SJCRH30 (cell line): ENCODE measurements around the gene NXPE3. TPM values are rescaled to one million over a fixed set of nuclear protein-coding genes. Genes with fewer than 3 reads are reported as not detected.

ENCODE experiments used
- DNase-seq, 2 experiments: peaks; one replicate each; pipeline ENCODE4 v3.0.0-alpha.2; 2015 to 2020
- H3K27ac ChIP-seq: fragments of 250-450 bp; sonication (Bioruptor Pico); 2 replicates; pipeline ENCODE4 v1.5.1; 2020; ENCODE audit warnings: mild to moderate bottlenecking, moderate library complexity
- H3K27me3 ChIP-seq: fragments of 250-450 bp; sonication (Bioruptor Pico); 2 replicates; pipeline ENCODE4 v1.5.1; 2020; ENCODE audit warnings: mild to moderate bottlenecking, moderate library complexity
- H3K36me3 ChIP-seq: fragments of 250-450 bp; sonication (Bioruptor Pico); 2 replicates; pipeline ENCODE4 v1.5.1; 2020; ENCODE audit warnings: mild to moderate bottlenecking, moderate library complexity
- H3K4me1 ChIP-seq: fragments of 250-450 bp; sonication (Bioruptor Pico); 2 replicates; pipeline ENCODE4 v1.5.1; 2020; ENCODE audit warnings: mild to moderate bottlenecking, moderate library complexity
- H3K4me3 ChIP-seq: fragments of 250-450 bp; sonication (Bioruptor Pico); 2 replicates; pipeline ENCODE4 v1.5.1; 2020; ENCODE audit warnings: mild to moderate bottlenecking, moderate library complexity
- H3K9me3 ChIP-seq: fragments of 250-450 bp; sonication (Bioruptor Pico); replicated peaks from 2 replicates; pipeline ENCODE4 v1.5.1; 2020; ENCODE audit warnings: mild to moderate bottlenecking, moderate library complexity
- total RNA-seq: library from RNA; depleted of rRNA; stranded (reverse); fragments of >200 nt; shearing (Covaris generic); gene quantifications from 2 replicates; pipeline ENCODE4 v1.2.3, GENCODE V29; 2014

NXPE3 gene
- total RNA-seq, 1 experiment from 2014 or later = 30.2 TPM

DNA sequence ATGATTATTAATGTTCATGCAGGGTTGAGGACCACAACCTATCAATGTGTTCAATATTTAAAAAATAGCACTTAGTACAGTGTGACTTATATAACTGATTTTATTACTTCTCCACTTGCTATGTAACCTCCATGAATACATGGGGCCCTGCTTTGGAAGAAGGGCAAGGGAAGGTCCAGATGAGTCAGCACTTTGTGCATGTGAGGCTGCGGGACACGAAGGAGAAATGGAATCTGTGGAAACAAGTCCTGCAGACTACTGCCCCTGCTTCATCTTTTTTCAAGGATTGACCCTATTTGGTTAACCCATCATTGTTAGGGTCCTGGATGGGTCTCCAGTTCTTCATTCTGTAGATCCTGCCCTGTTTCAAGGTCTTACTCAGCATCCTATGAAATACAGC lies 1.6 kb downstream of the NXPE3 start:
- peak overlapping the region; percentile 81 for H3K27ac ChIP-seq
- H3K36me3 ChIP-seq = peaks cover 36% of the 10 kb centered on the region
- peak; percentile 50 to 62 for DNase-seq
- H3K9me3 ChIP-seq = no peaks in the 10 kb centered on the region
- peak overlapping the region; percentile 88 for H3K4me3 ChIP-seq
- no peaks in the 10 kb centered on the region for H3K27me3 ChIP-seq
- peaks cover 18% of the 10 kb centered on the region for H3K4me1 ChIP-seq

DNA sequence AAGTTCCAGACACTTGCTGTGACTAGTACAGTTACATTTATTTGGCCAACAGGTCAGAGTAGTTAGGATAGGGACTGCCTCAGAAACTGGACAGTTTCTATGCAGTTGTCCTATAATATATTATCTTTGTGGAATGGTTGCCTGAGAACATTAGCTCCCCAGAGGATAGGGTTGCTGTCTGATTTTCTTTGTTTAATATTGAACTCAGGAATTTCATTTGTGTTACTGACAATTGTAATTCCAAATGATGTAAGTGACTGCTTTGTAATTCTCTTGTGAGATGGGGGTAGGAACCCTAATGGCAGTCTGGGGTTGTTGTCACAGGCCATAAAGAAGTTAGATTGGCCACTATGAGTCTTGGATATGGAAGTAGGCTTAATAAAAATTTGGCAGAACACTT lies 2.2 kb downstream of the NXPE3 start:
- DNase-seq = peak in 1 of 2 experiments; percentile 15
- Histone ChIP-seq H3K4me1 (peaks cover 18% of the 10 kb centered on the region), H3K27ac (peak overlapping the region; percentile 81), H3K27me3 (no peaks in the 10 kb centered on the region), H3K9me3 (no peaks in the 10 kb centered on the region), H3K4me3 (peak overlapping the region; percentile 88), H3K36me3 (peaks cover 41% of the 10 kb centered on the region)

DNA sequence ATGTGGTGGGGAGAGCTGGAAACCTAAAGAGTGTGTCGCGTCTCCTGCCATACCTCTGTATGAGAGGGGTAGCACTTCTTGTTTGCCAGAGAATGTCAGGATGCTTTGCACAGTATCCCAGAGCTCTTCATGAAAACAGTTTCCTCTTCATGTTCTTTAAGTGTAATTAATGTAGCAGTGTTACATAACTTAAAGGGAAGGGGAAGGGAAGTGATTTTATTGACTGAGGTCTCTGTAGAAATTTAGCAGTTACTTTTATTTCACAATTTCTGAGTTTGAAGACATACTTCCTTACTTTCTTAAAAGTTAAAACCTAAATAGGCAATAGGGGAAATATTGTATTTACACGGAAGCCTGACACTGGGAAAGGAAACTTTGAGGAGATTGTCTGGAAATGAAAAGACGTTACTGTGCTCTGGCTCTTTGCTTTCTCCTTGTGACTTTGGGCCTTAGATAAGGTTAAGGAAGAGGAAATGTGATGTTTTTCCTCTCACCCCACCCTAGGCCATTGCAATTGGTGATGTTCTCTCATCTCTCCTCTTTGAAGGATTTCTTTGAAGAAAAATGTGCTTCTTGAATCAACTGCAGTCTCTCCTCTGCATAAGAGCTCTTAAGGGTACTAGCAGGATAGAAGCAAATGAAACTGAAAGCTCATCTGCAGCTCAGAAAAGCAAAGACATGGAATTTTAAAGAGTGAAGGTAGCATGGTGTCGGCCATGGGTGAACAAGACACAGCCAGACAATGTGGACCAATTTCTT lies 6.0 kb downstream of the NXPE3 start:
- no peaks in the 10 kb centered on the region for H3K9me3 ChIP-seq
- H3K36me3 ChIP-seq = peaks cover 78% of the 10 kb centered on the region
- no peak overlapping the region for H3K27ac ChIP-seq
- no peak overlapping the region for H3K4me3 ChIP-seq
- no peak for DNase-seq
- H3K27me3 ChIP-seq = no peaks in the 10 kb centered on the region
- peaks cover 12% of the 10 kb centered on the region for H3K4me1 ChIP-seq

DNA sequence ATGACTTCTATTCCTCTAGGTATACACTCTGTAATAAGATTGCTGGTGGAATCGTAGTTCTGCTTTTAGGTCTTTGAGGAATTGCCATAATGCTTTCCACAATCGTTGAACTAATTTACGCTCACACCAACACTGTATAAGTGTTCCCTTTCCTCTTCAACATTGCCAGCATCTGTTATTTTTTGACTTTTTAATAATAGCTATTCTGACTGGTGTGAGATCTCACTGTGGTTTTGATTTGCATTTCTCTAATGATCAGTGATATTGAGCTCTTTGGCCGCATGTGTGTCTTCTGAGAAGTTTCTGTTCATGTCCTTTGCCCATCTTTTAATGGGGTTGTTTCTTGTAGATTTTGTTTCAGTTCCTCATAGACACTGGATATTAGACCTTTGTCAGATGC lies 12.8 kb downstream of the NXPE3 start:
- H3K36me3 ChIP-seq = peaks cover 84% of the 10 kb centered on the region
- peaks cover 4% of the 10 kb centered on the region for H3K9me3 ChIP-seq
- H3K4me1 ChIP-seq = no peaks in the 10 kb centered on the region
- DNase-seq = no peak
- H3K4me3 ChIP-seq = no peak overlapping the region
- no peaks in the 10 kb centered on the region for H3K27me3 ChIP-seq
- H3K27ac ChIP-seq = no peak overlapping the region

DNA sequence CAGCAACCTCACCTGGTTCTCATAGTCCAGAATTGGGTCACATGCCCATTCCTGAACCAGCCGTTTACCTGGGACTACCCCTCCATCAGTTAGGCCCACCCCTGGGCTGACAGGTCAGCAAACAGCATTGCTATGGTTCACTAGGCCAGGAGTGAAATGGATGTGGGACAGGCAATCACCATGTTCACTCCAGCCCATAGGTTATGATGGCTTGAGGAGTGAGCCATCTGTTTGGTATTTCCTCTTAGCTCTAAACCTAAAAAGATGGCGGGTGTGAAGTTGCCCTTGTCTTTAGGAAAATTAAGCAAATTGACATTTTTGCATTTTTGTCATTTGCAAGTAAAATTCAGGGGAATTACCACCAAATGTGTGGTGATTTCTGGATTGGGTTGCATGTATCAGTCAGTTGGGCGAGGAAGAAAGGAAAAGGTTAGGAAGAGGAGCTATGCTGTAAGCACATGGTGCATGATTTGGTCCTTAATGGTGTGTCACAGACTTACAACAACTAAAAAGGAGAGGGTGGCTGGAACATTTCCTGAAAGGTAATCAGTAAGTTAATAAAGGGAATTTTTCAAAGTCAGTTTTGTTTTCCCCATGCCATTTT lies 17.2 kb downstream of the NXPE3 start:
- no peaks in the 10 kb centered on the region for H3K27me3 ChIP-seq

DNA sequence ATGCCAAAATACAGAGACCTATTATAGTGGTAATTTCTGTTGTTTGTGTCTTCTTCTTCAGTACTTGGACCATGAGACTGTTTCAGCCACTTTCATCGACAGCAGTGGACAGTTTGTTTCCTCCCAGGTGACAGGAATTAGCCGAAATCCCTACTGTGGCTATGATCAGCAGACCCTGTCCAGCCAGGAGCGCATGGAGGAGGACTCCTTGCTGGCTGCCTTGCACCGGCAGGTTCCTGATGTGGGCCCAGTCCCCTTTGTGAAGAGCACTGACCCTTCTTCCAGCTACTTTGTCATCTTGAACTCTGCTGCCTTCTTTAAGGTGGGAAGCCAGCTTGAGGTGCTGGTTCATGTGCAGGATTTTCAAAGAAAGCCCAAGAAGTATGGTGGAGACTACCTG lies 22.2 kb downstream of the NXPE3 start:
- no peak overlapping the region for H3K27ac ChIP-seq
- H3K4me1 ChIP-seq = no peaks in the 10 kb centered on the region
- 0 out of 2 replicates have a peak, but pooled peaks cover 3% of the 10 kb centered on the region for H3K9me3 ChIP-seq
- no peaks in the 10 kb centered on the region for H3K27me3 ChIP-seq
- peaks cover 46% of the 10 kb centered on the region for H3K36me3 ChIP-seq
- H3K4me3 ChIP-seq = no peak overlapping the region
- DNase-seq = no peak

More for the DNA sequence above, 17.2 kb downstream of the NXPE3 start:
- Histone ChIP-seq H3K27ac (no peak overlapping the region), H3K36me3 (peaks cover 61% of the 10 kb centered on the region), H3K4me3 (no peak overlapping the region), H3K9me3 (peaks cover 7% of the 10 kb centered on the region), H3K4me1 (no peaks in the 10 kb centered on the region)
- DNase-seq = no peak

DNA sequence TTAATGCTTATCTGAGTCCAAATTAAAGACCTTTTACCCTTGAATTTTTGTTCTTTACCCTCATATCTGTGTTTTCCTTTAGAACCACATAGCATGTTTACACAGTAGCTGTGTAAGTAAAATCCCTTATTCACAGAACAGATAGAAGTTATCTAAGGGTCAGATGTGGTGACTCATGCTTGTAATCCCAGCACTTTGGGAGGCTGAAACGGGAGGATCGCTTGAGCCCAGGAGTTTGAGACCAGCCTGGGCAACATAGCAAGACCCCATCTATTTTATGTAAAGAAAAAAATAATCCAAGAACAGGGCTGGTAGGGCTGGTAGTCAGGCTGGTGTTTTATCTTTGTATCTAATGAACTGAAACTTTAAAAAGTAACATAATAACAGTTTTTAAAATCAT lies 23.2 kb downstream of the NXPE3 start:
- no peak for DNase-seq
- no peaks in the 10 kb centered on the region for H3K4me1 ChIP-seq
- H3K9me3 ChIP-seq = 0 out of 2 replicates have a peak, but pooled peaks cover 3% of the 10 kb centered on the region
- no peaks in the 10 kb centered on the region for H3K27me3 ChIP-seq
- H3K4me3 ChIP-seq = no peak overlapping the region
- H3K27ac ChIP-seq = no peak overlapping the region
- H3K36me3 ChIP-seq = peaks cover 43% of the 10 kb centered on the region

DNA sequence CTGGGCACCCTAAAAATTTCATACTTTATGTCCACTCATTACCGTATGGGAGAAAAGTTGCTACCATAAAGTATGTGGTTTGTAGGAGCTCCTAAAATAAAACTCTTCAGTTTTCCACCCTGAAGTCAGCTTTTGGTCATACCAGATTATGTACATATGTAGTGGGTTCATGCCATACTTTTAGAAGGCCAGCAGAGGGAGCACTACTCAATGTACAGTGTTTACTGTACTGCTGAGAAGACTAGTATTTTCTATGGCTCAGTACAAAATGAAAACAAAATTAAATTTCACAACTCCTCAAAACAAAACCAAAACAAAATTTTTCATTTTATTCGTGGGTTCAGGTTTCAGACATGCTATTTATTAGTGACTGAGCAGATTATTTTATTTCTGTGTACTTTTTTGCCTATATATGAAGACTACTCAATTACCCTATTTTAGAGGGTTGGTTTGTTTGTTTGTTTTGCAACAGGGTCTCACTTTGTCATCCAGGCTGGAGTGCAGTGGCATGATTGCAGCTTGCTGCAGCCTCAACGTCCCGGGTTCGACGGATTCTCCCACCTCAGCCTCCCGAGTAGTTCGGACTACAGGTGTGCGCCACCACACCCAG lies 24.3 kb downstream of the NXPE3 start:
- Histone ChIP-seq H3K9me3 (no peaks in the 10 kb centered on the region), H3K36me3 (peaks cover 39% of the 10 kb centered on the region), H3K27ac (no peak overlapping the region), H3K4me1 (no peaks in the 10 kb centered on the region), H3K27me3 (no peaks in the 10 kb centered on the region), H3K4me3 (no peak overlapping the region)
- DNase-seq = peak; percentile 62 to 94

DNA sequence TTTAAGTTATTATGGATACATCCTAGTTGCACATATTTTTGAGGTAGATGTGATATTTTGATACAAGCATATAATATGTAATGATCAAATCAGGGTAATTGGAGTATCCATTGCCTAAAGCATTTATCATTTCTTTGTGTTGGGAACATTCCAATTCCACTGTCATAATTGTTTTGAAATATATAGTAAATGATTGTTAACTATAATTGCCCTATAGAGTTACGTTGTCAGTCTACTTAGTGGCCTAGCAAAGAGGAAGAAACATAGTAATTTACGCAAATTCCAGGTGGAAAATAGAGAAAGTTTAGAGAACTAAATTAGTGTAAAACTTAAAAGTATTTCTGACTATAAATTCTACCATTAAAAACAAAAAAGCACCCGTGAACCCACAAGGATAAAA lies 24.9 kb downstream of the NXPE3 start:
- Histone ChIP-seq H3K27ac (no peak overlapping the region), H3K4me3 (no peak overlapping the region), H3K4me1 (no peaks in the 10 kb centered on the region), H3K9me3 (no peaks in the 10 kb centered on the region), H3K36me3 (peaks cover 35% of the 10 kb centered on the region), H3K27me3 (no peaks in the 10 kb centered on the region)
- no peak for DNase-seq

DNA sequence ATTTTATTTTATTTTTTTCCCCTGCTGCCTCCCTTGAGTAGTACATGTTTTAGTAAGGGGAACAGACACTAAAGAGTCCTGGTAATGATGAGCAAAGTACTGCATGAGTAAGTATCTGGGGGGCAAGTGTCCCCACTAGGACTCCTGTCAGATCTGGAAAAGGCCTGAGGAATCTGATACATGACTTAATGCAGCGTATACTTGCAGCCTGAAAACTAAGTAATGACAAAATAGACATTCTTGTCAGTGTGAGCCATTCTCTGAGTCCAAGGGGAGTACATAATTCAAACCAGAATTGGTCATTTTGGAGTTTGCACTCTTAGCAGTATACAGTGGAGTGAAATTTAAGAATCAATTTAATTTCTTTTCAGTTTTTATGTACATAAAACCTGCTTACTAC lies 27.5 kb downstream of the NXPE3 start:
- Histone ChIP-seq H3K27me3 (no peaks in the 10 kb centered on the region), H3K27ac (no peak overlapping the region), H3K9me3 (no peaks in the 10 kb centered on the region), H3K36me3 (peaks cover 26% of the 10 kb centered on the region), H3K4me1 (0 out of 2 replicates have a peak, but pooled peaks cover 6% of the 10 kb centered on the region), H3K4me3 (no peak overlapping the region)
- DNase-seq = no peak

DNA sequence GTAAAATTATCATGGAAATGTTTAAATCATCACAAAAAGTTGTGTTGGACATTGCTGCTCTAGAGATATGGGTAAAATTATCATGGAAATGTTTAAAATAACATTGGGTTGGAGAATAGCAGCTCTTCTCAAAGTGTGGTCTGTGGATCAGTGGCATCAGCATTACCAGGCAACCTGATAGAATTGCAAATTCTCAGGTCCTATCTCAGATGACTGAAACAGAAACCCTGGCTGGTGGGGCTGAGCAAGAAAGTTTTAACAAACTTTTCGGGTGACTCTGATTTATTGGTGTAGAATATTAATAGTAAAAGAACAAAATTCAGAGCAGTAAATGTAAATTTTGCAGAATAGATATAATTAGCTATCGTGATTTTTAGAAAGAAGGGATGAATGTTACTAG lies 28.9 kb downstream of the NXPE3 start:
- H3K4me3 ChIP-seq = no peak overlapping the region
- H3K4me1 ChIP-seq = 0 out of 2 replicates have a peak, but pooled peaks cover 6% of the 10 kb centered on the region
- H3K9me3 ChIP-seq = no peaks in the 10 kb centered on the region
- H3K36me3 ChIP-seq = peaks cover 24% of the 10 kb centered on the region
- H3K27me3 ChIP-seq = no peaks in the 10 kb centered on the region
- no peak for DNase-seq
- no peak overlapping the region for H3K27ac ChIP-seq

DNA sequence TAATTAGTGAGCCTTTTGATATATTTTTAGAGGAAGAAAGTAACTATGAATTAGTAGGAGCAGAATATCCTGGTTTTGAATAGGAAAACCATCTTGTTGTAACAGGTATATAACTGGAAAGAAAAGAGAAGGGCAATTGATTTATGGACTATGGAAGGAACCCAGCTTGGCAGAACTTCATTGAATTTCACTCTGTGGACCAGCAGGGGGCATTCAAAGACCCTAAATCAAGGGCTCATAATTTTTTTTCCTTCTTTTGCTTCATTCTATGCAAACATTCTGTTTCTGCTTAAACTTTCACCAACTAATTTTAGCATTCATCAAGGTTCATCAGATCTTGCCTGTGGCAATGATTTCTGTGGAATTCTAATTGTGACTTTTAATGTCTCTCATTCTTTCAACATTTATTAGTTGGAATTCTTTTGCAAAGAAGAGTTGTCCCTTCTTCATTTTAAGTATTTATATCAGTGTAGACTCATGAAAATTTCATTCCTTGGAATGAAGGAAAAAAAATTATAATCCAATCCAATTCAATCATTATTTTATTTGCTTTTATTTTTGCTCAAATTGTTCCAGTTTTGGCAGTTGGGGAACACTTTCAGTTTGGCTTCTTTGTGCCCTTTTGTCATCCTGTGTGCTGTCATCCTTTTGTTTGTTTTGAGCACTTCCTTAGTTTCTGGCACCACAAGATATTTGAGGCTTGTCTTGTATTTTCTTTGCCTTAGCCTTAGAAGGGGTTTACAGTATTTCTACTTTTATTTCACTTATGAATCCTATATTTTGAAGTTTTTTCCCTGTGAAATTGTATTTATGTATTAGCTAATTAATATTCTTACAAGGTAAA lies 30.4 kb downstream of the NXPE3 start:
- no peak overlapping the region; the same call in 1 of the 2 replicates for H3K27ac ChIP-seq
- peaks cover 6% of the 10 kb centered on the region; the same call in 1 of the 2 replicates for H3K4me1 ChIP-seq
- DNase-seq = peak; percentile 33 to 75
- H3K27me3 ChIP-seq = no peaks in the 10 kb centered on the region
- H3K36me3 ChIP-seq = peaks cover 12% of the 10 kb centered on the region
- no peak overlapping the region for H3K4me3 ChIP-seq
- H3K9me3 ChIP-seq = no peaks in the 10 kb centered on the region

DNA sequence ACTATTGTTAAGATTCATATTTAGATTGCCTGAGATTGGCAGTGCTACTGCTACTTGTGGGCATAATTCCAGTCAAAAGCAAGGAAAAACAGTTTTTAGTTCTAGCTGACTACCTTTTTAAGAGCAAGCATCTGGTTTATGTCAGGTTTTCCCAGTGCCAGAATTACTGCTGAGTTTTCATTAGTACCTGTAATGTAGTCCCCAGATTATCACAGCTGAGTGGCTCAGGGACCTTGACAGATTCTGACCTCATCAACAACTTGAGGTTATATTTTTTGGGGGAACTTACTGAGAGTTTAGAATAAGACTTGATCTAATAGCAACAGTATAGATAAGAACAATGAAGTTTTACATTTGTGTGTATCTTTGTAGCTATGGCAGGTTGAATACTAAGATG lies 31.0 kb downstream of the NXPE3 start:
- Histone ChIP-seq H3K27me3 (no peaks in the 10 kb centered on the region), H3K4me3 (no peak overlapping the region), H3K27ac (no peak overlapping the region; the same call in 1 of the 2 replicates), H3K4me1 (peaks cover 6% of the 10 kb centered on the region; the same call in 1 of the 2 replicates), H3K9me3 (no peaks in the 10 kb centered on the region), H3K36me3 (peaks cover 8% of the 10 kb centered on the region)
- no peak for DNase-seq

DNA sequence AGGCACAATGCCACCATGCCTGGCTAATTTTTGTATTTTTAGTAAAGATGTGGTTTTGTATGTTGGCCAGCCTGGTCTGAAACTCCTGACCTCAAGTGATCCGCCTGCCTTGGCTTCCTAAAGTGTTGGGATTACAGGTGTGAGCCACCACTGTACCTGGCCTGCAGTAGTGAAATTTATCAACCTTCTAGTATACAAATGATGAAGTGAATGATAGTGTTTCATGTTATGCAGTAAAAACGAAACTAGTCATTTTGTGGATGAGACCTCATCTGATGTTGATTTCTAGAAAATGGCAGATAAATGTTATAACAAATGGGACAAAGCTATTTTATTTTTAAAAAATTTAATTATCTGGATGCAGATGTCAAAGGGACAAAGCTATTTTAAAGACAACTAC lies 32.9 kb downstream of the NXPE3 start:
- peaks cover 6% of the 10 kb centered on the region; the same call in 1 of the 2 replicates for H3K4me1 ChIP-seq
- no peak overlapping the region for H3K4me3 ChIP-seq
- no peak for DNase-seq
- peaks cover 6% of the 10 kb centered on the region for H3K36me3 ChIP-seq
- no peaks in the 10 kb centered on the region for H3K27me3 ChIP-seq
- H3K9me3 ChIP-seq = no peaks in the 10 kb centered on the region
- no peak overlapping the region for H3K27ac ChIP-seq
